Stimulated activated CD8-positive, alpha-beta memory T cell treated with anti-CD3 and anti-CD28 coated beads, Interleukin-12 subunit alpha, Interleukin-12 subunit beta, amount 100 ng/mL, for 4 hours (primary cell): ENCODE results near the gene DIP2C.

Experiments used
- DNase-seq: peaks from one replicate; pipeline ENCODE4 v3.0.0-alpha.2; 2020; ENCODE audit warnings: low read depth

Gene DIP2C

GRCh38 chr10:494149-494542 lies 195.3 kb downstream of the DIP2C start:
- no peak for DNase-seq

- no peak for DNase-seq
Measured at GRCh38 chr10:493391-494148, 195.9 kb downstream of the DIP2C start.

GRCh38 chr10:492836-493235 lies 196.6 kb downstream of the DIP2C start:
- DNase-seq: no peak

DNA sequence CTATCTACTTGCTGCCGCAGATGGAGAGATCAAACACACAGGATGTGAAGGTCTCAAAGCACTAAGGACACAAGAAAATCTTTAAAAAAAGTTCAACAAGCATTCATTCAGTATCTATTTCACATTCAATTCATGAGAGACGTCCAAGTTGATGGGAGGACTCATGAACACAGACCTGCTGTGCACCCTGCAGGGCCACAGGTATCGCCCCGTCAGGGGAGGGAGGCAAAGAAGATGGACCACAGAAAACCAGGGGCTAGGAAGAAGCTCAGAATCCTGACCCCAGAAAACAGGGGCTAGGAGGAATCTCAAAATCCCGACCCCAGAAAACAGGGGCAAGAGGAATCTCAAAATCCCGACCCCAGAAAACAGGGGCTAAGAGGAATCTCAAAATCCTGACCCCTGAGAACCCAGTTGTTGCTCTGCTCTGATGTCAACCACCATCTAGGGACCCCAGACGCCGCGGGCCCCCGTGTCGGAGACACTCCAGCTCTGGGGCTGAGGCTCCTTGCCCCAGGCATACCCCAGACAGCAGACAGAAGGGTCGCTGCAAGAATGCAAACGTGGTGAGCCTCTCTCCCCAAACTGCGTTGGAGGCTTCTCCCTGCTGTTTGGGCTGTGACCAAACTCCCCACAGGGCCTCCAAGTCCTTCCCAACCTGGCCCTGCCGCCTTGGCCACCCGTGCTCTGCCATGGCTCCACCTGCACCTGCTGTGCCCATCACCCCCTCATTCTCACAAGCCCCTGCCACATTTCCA lies 197.6 kb downstream of the DIP2C start:
- DNase-seq: no peak

DNA sequence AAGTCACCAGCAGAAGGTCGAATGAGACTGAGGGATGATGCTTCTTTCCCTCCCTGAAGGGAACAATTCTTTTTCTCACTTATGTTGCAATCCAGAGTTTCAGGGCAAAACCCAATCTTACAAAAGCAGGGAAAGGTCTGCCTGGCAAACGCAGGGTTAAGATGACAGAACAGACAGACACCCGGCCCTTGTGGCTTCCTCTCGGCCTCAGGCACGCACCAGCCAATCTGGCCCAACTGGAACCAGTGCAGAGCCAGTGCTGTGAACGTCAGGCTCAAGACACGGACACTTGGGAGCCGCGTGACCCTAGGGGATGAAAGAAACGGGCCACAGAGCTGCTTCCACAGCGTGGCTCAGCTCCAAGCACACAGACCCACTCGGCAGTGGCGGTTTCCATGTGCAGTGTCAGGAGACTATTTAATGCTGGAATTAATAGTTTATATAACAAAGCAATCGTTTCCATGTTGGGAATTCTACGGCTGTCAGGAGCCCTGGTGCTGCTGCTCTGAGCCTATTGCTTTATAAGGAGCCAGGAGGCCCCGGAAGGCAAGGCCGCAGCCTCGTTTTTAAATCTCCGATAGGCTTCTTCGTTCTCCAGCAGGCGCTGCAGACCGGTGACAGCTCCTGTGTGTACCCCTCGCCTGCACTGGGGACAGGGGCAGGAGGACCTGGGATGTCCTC lies 198.4 kb downstream of the DIP2C start:
- no peak for DNase-seq

GRCh38 chr10:490256-490655 lies 199.2 kb downstream of the DIP2C start:
- no peak for DNase-seq

DNA sequence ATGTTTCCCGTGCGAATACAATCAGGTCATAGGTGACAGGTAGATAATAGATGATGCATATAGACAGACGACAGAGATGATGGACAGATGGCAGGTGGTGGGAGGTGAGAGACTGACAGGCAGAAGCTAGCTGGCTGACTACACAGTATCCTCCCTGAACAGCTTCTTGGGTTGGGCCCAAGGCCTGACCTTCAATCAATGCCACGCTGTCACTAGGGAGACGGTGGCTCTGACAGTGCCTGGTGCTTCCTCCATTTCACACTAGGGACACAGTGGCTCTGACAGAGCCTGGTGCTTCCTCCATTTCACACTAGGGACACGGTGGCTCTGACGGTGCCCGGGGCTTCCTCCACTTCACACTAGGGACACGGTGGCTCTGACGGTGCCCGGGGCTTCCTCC lies 200.1 kb downstream of the DIP2C start:
- no peak for DNase-seq

GRCh38 chr10:488933-489215 lies 200.6 kb downstream of the DIP2C start:
- no peak for DNase-seq

GRCh38 chr10:488081-488932 lies 201.2 kb downstream of the DIP2C start:
- DNase-seq: no peak

DNA sequence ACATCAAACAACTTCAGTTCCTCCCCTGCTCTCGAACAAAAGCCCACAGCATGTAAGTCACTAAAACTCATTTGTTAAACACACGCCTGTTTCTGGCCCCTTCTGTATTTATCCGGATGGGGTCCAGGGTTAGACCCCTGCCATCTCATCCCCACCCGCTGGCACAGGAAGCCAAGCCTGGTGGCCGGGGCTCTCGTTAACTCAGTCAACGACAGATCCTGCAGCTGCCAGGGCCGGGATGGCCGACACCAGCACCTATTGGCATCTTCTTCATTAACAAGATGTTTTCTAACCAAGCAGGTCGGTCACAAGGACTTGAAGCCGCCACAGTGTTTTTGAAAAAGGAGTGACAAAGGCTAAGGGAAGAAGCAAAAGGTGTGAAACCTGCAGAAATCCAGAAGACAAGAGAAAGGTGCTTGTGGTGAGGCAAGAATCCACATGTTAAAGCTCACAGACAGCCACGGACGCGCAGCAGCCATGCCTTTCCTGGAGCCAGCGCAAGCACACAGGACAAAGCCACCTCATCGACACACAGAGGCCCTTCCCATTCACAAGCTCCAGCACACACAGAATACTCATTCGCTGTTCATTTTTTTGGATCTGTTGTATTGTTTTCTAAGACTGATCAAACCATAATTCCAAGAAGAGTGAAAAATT lies 202.7 kb downstream of the DIP2C start:
- DNase-seq: no peak

- no peak for DNase-seq
Measured at GRCh38 chr10:486206-486605, 203.3 kb downstream of the DIP2C start.

DNA sequence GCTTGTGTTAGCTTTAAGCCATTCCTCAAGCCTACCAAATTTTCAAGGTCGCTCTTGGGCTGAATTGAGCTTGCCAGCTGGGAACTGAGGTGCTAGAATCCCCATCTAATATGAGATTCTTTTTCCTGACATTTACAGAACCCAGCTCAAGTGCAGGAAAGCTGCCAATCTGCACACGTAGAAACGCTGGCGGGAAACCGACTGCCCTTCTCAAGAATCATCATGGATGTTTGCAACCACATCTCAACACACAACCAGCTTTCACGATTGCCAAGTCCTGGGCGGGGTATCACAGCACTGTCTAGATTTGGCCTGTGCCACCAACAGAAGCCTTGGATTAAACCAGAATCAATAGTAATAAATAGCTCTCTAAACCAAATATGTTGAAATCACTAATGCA lies 203.7 kb downstream of the DIP2C start:
- no peak for DNase-seq

DNA sequence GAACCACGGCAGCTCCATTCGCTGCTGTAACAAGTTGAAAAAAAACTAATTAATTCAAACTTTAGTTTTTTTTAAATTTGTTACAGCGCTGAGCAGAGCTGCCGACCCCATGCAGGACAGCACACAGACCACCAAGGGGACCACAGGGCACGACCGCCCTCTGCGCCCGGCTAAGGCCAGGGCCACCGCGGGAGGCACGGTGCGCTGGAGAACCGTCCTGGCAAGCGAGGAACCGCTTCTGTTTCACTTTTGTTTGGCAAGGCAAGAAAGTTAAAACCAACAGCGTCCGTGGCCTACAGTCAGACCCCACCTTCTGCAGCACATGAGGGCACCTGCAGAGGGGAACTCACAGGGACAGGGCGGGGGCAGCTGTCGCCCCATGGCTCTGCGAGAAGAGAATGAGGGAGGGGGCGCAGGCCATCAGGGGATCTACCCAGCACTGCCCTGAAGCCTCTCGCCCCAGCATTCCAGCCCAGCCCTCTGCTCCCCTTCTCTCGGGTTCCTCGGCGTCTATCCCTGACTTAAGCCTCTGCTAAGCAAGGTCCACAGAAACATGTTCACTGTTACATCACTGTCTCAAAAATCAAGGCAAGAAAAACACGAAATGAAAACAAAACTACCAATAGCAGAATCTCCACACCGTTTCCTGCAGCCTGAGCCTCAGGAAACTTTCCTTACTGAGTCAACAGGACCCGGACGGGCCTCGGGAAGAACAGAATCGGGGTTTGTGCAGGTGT lies 204.4 kb downstream of the DIP2C start:
- DNase-seq: peak; percentile 6

DNA sequence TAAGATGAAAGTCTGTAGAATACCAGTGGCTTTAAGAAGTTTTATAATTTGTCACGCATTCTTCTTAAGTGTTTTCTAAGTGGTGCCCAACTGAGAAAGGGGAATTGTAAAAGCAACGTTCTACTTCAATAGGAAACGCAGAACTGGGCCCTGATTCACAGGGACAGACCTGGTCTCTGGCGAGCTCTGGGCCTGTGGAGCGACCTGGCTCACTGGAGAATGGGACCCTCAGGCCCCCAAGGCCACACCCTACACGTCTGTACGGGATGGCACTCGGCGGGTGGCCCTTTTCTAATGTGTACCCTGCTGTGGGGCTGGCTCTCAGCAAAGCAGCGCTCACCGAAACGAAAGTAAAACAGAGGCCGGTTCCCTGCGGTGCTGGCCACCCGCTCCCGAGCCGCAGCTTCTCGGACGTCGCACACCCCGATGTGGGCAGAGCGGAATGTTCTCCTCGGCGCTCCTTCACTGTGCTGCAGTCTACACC lies 205.0 kb downstream of the DIP2C start:
- no peak for DNase-seq

GRCh38 chr10:483261-483660 lies 206.2 kb downstream of the DIP2C start:
- no peak for DNase-seq

GRCh38 chr10:482848-483247 lies 206.6 kb downstream of the DIP2C start:
- DNase-seq: no peak

- DNase-seq: no peak
Measured at GRCh38 chr10:482051-482501, 207.4 kb downstream of the DIP2C start.

DNA sequence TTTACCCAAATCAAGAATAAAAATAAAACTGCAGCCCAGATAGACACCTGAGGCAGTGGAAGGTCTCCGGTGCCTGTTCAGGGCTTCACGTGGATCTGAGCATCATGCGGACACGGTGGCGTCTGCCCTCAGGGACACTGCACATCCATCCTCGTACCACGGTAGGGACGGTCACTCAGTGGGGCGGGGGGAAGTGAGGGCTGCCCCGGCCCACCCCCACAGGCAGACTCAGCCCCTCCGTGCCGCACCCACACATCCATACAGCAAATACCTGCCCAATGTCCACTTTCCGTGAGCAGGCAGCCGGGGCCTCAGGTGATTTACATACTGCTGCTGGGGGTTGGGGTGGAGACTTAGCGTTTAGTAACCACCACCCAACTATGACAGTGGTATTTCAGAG lies 207.8 kb downstream of the DIP2C start:
- no peak for DNase-seq

DNA sequence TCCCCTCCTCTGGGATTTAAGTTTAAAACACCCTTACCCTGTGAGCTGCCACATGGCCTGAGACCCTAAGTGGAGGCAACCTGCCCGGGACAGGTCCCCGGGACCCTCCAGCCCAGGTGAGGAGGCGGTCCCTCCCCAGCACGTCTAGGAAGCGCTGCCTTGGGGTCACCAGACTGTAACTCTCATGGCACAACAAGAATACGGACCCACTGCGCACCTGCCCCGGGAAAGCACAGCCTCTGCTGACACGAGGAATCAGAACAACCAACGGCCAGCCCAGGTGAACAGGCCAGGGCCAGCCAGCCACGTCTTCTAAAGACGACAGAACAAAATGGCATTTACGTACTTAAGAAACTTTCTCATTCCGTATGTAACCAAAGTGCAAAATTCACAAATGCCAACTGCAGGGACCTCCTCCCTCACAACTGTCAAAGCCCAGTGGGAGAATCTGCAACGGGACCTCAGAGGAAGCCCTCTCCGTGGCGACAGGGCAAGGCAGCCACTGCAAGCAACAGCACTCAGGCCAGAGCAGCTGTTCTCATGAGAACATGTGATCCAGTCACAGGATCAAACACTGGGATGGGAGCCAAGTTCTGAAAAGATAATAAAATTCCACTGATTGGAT lies 208.4 kb downstream of the DIP2C start:
- DNase-seq: no peak

DNA sequence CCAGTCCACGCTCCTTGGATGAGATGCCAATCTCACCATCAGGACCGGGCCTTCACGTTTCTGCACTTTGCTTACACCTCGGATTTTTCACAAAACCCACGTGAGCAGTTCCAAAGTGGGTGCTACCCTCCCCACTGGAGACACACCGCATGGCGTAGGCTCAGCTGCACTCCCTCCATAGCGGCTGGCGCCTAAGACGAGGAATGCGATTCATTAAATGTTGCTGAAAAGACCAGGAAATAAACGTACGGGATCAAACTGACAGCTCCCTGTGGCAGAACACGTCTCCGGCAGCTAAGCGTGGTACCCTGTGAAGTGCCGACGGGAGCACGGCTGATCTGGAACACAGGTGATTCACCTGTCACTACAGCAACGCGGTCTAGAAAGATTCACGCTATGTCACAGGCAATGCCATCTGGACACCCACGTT lies 209.0 kb downstream of the DIP2C start:
- no peak for DNase-seq
